HepG2 (cell line): ENCODE measurements around the gene KRTAP1-5. TPM values are rescaled to one million over a fixed set of nuclear protein-coding genes. Genes with fewer than 3 reads are reported as not detected.

Experiments used
- ATAC-seq: fragments of 200-7000 bp; cut with Tn5 transposase; 3 replicates; pipeline ENCODE4 v1.9.1; 2020; ENCODE audit warnings: mild to moderate bottlenecking, moderate library complexity
- BruUV-seq: library from RNA; stranded (reverse); fragments of 400-500 nt; replicated peaks from 2 replicates; lab custom pipeline; 2021; lab: Mats Ljungman, UMichigan
- CTCF ChIA-PET: fragments of 300-600 bp; formaldehyde crosslinking; extraction: SDS; loops from one replicate; lab custom pipeline; 2021; ENCODE audit warnings: low total read pairs, inconsistent platforms, low intra/inter-chr PET ratio; lab: Yijun Ruan, JAX
- POLR2A ChIA-PET: fragments of 350-600 bp; sonication (Branson Sonifier 250); formaldehyde crosslinking; loops from one replicate; lab custom pipeline; 2020; ENCODE audit warnings: antibody characterized with exemption, inconsistent platforms; lab: Yijun Ruan, JAX
- DNase-seq: peaks from one replicate; pipeline ENCODE4 v3.0.0-alpha.2; 2015; ENCODE audit warnings: low spot score
- FAIRE-seq: peaks from 3 replicates; lab custom pipeline; 2011; peaks lifted over from hg19 to GRCh38; lab: Jason Lieb, UNC
- H2AFZ ChIP-seq: one replicate; pipeline ENCODE4 v1.6.1; 2011; ENCODE audit warnings: low read length, inconsistent platforms
- H3K27ac ChIP-seq: fragments of 300-600 bp; 3 replicates; pipeline ENCODE4 v1.8.0; 2011; ENCODE audit warnings: mixed run types, mild to moderate bottlenecking, mixed read lengths, low read length, inconsistent platforms; ENCODE audit not compliant: insufficient read depth; ENCODE audit errors: extremely low read length
- H3K27me3 ChIP-seq, 2 experiments: fragments of 200-600 bp in 1 of 2; 2 replicates in 1 of 2; 3 replicates in 1 of 2; pipeline versions ENCODE4 v1.6.0 to v1.8.0; 2011; ENCODE audit warnings: low read length in 2 of 2, mild to moderate bottlenecking in 2 of 2, moderate library complexity in 2 of 2, inconsistent platforms in 1 of 2; ENCODE audit not compliant: insufficient read depth in 2 of 2, control insufficient read depth in 1 of 2
- H3K36me3 ChIP-seq, 2 experiments: fragments of 200-600 bp in 1 of 2; replicated peaks in 1 of 2; 2 replicates in 1 of 2; 3 replicates in 1 of 2; pipeline versions ENCODE4 v1.5.1 to v1.8.0; 2011; ENCODE audit warnings: low read length in 2 of 2, inconsistent platforms in 1 of 2; ENCODE audit not compliant: insufficient read depth in 2 of 2, control insufficient read depth in 1 of 2
- H3K4me1 ChIP-seq: 2 replicates; pipeline ENCODE4 v1.5.1; 2012; ENCODE audit warnings: low read length, inconsistent platforms; ENCODE audit not compliant: insufficient read depth
- H3K4me2 ChIP-seq: 2 replicates; pipeline ENCODE4 v1.6.0; 2011; ENCODE audit warnings: low read depth, low read length, inconsistent platforms
- H3K4me3 ChIP-seq, 3 experiments: fragments of 200-600 bp in 1 of 3; sonication (generic), shearing (Covaris generic) in 1 of 3; replicated peaks in 1 of 3; 2 replicates each; pipeline ENCODE4 v1.5.1; 2011 to 2016; ENCODE audit warnings: low read length in 3 of 3, inconsistent platforms in 2 of 3, low read depth in 2 of 3, mild to moderate bottlenecking in 2 of 3, control low read depth in 1 of 3, mixed read lengths in 1 of 3; ENCODE audit not compliant: insufficient read depth in 1 of 3
- H3K79me2 ChIP-seq: one replicate; pipeline ENCODE4 v1.6.1; 2011; ENCODE audit warnings: low read length, inconsistent platforms; ENCODE audit not compliant: insufficient read depth
- H3K9ac ChIP-seq: 2 replicates; pipeline ENCODE4 v1.6.0; 2011; ENCODE audit warnings: mild to moderate bottlenecking, low read depth, low read length, inconsistent platforms; ENCODE audit not compliant: insufficient read depth
- H3K9me3 ChIP-seq: 2 replicates; pipeline ENCODE4 v1.5.1; 2012; ENCODE audit warnings: mild to moderate bottlenecking, low read length
- H4K20me1 ChIP-seq: 2 replicates; pipeline ENCODE4 v1.6.0; 2011; ENCODE audit warnings: inconsistent platforms, mild to moderate bottlenecking, low read length, moderate library complexity; ENCODE audit not compliant: insufficient read depth
- DRAP1 ChIP-seq: IDR thresholded peaks from 2 replicates; pipeline ENCODE4 v1.6.1; 2016; ENCODE audit warnings: missing genetic modification reagents, missing compliant biosample characterization
- NONO ChIP-seq, 2 experiments: fragments of 450-650 bp in 1 of 2; sonication (generic) in 1 of 2; formaldehyde crosslinking in 1 of 2; IDR thresholded peaks in 1 of 2; conservative IDR thresholded peaks in 1 of 2; 2 replicates each; pipeline versions ENCODE4 v1.6.1 to v1.8.0; 2017 to 2022; ENCODE audit warnings: mild to moderate bottlenecking in 1 of 2, missing genetic modification reagents in 1 of 2, moderate library complexity in 1 of 2
- SRF ChIP-seq: IDR thresholded peaks from 2 replicates; pipeline ENCODE4 v1.6.1; 2011; ENCODE audit warnings: mild to moderate bottlenecking, low read depth, low read length, moderate library complexity
- ZBTB38 ChIP-seq: sonication (generic); formaldehyde crosslinking; IDR thresholded peaks from 2 replicates; pipeline ENCODE4 v1.5.1; 2020; ENCODE audit warnings: mild to moderate bottlenecking, missing genetic modification reagents
- ZNF280B ChIP-seq: sonication (generic); formaldehyde crosslinking; IDR thresholded peaks from 2 replicates; pipeline ENCODE4 v1.5.0; 2020; ENCODE audit warnings: missing genetic modification reagents, mild to moderate bottlenecking, borderline replicate concordance
- ZNF44 ChIP-seq: sonication (generic); formaldehyde crosslinking; IDR thresholded peaks from 2 replicates; pipeline ENCODE4 v1.5.1; 2020; ENCODE audit warnings: mild to moderate bottlenecking, missing genetic modification reagents
- ZNF792 ChIP-seq: IDR thresholded peaks from 2 replicates; pipeline ENCODE4 v1.6.1; 2016
- in situ Hi-C: cut with HindIII; loops from 2 replicates; pipeline ENCODE4 v1.10.0; 2017; ENCODE audit warnings: low pct_unique_long_range_greater_than_20kb; ENCODE audit not compliant: extremely low pct_ligation_motif_present
- intact Hi-C: fragments of 100-400 bp; cut with micrococcal nuclease; formaldehyde crosslinking; loops from one replicate; pipeline ENCODE4 v1.10.0; 2022; ENCODE audit not compliant: unreplicated experiment
- polyA plus RNA-seq, 8 experiments: library from polyadenylated mRNA; depleted of rRNA in 3 of 8; stranded (reverse) in 7 of 8; unstranded in 1 of 8; fragments of >200 nt; fragmentation: Illumina TruSeq in 4 of 8; extraction: Trizol in 4 of 8; gene quantifications; 2 replicates each; pipeline versions ENCODE4 v1.2.1 to v1.2.3, GENCODE V29; 2011 to 2016; ENCODE audit warnings: low read depth in 4 of 8, missing spikeins in 1 of 8, mixed read lengths in 1 of 8; ENCODE audit not compliant: insufficient read depth in 1 of 8
- total RNA-seq, 5 experiments: library from RNA; depleted of rRNA; stranded (reverse); fragments of >200 nt; fragmentation: Illumina TruSeq; extraction: Trizol; gene quantifications; 2 replicates each; pipeline ENCODE4 v1.2.3, GENCODE V29; 2016; ENCODE audit warnings: low read depth in 1 of 5

Gene KRTAP1-5
- total and polyA plus RNA-seq, 2 of the 13 experiments (the other 11 are each of a cell fraction or from before 2014, with no cell fraction given): 0.09 TPM; not detected in 1

- POLR2A ChIA-PET: no interaction called here
- CTCF ChIA-PET: no interaction called here
- Histone ChIP-seq H3K36me3 (no peaks in the 10 kb centered on the region), H4K20me1 (no peaks in the 10 kb centered on the region), H3K4me3 (no peak overlapping the region), H3K9me3 (no peaks in the 10 kb centered on the region), H3K27ac (no peak overlapping the region), H2AFZ (no peak overlapping the region), H3K27me3 (peaks cover 0 to 5% of the 10 kb centered on the region in 2 experiments; a peak in 2 of 5 replicates), H3K4me2 (no peak overlapping the region), H3K4me1 (no peaks in the 10 kb centered on the region), H3K9ac (no peak overlapping the region), H3K79me2 (no peaks in the 10 kb centered on the region)
- TF ChIP-seq SRF (no peak), ZNF44 (CRISPR knock-in tag) (no peak), DRAP1 (CRISPR knock-in tag) (no peak), ZNF280B (CRISPR knock-in tag) (no peak), ZNF792 (CRISPR knock-in tag) (no peak), ZBTB38 (CRISPR knock-in tag) (no peak), NONO (IDR thresholded peaks at IDR 0.05) (0 out of 2 replicates have a peak, but pooled peaks have one; percentile 22), NONO (CRISPR knock-in tag; conservative IDR thresholded peaks at IDR 0.05) (no peak)
- intact Hi-C loops (no loop called here), in situ Hi-C loops (no loop called here)
- FAIRE-seq (no peak), DNase-seq (no peak), ATAC-seq (no peak)
- BruUV-seq: no TSS peak
Observed at GRCh38 chr17:41076788-41077187, 49.8 kb upstream of the KRTAP1-5 start.
